ENCODE data around the gene PSTPIP2.

DNA sequence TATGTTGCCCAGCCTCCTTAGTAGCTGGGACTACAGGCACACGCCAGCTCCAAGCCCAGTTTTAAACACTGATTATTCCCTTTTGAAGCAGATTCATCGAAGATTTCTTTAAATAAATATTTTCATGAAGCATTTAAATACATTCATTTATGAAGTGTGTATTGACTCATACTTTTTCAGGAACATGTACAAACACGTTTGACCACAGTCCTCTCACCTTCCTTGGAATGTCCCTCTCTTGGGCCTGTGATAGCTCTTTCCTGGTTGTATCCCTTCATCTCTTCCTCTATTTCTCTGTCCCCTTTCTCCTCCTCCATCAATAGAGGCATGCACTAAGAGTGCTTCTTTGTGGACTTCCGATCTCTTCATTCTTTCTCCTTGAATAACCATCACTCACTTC is 2.5 kb downstream of the PSTPIP2 start:
- TF ChIP-seq, protein P1, sequence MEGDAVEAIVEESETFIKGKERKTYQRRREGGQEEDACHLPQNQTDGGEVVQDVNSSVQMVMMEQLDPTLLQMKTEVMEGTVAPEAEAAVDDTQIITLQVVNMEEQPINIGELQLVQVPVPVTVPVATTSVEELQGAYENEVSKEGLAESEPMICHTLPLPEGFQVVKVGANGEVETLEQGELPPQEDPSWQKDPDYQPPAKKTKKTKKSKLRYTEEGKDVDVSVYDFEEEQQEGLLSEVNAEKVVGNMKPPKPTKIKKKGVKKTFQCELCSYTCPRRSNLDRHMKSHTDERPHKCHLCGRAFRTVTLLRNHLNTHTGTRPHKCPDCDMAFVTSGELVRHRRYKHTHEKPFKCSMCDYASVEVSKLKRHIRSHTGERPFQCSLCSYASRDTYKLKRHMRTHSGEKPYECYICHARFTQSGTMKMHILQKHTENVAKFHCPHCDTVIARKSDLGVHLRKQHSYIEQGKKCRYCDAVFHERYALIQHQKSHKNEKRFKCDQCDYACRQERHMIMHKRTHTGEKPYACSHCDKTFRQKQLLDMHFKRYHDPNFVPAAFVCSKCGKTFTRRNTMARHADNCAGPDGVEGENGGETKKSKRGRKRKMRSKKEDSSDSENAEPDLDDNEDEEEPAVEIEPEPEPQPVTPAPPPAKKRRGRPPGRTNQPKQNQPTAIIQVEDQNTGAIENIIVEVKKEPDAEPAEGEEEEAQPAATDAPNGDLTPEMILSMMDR (IDR thresholded peaks at IDR 0.05), result no peak
- no peak for TF ChIP-seq POLR2A (IDR thresholded peaks at IDR 0.05)
